HEK293T (cell line): ENCODE data around the gene TMEM200A.

Experiments used
- BHLHE40 ChIP-seq: fragments of 450-650 bp; IDR thresholded peaks from 2 replicates; pipeline ENCODE4 v1.6.1; 2016; ENCODE audit warnings: mild to moderate bottlenecking, moderate library complexity, borderline replicate concordance
- LEF1 ChIP-seq: fragments of 450-650 bp; IDR thresholded peaks from 2 replicates; pipeline ENCODE4 v1.6.1; 2017; ENCODE audit warnings: mild to moderate bottlenecking, borderline replicate concordance

DNA sequence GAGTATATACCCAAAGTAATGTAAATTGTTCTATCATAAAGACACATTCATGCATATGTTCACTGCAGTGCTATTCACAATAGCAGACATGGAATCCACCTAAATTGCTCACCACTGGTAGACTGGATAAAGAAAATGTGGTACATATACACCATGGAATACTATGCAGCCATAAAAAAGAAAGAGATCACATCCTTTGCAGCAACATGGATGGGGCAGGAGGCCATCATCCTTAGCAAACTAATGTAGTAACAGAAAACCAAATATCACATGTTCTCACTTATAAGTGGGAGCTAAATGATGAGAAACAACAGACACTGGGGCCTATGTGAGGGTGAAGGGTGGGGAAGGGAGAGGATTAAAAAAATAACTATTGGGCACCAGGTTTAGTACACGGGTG is 11.5 kb upstream of the TMEM200A start:
- TF ChIP-seq LEF1 (no peak), BHLHE40 (no peak)
